Right lobe of liver (tissue), 6 donors: ENCODE measurements around the gene GSTO1. TPM values are rescaled to one million over a fixed set of nuclear protein-coding genes. Genes with fewer than 3 reads are reported as not detected.

Experiments
- ATAC-seq, 4 donors: fragments of 200-7000 bp; cut with Tn5 transposase; one replicate each; pipeline ENCODE4 v1.9.1; 2020; ENCODE audit warnings: mild to moderate bottlenecking in 4 of 4, moderate library complexity in 4 of 4
- DNase-seq, 3 donors: peaks; one replicate each; pipeline ENCODE4 v3.0.0-alpha.2; 2020
- H3K27ac ChIP-seq, 3 donors: fragments of 200-600 bp; one replicate each; pipeline ENCODE4 v1.8.0; 2022
- H3K27me3 ChIP-seq, 2 donors: fragments of 200-600 bp; one replicate each; pipeline ENCODE4 v1.8.0; 2022
- H3K36me3 ChIP-seq, 4 donors: fragments of 200-600 bp; sonication (generic) in 1 of 4; one replicate each; pipeline versions ENCODE4 v1.5.1 to v1.8.0; 2017 to 2022; ENCODE audit warnings: control low read depth in 1 of 4
- H3K4me1 ChIP-seq, 4 donors: fragments of 200-600 bp; sonication (generic) in 1 of 4; one replicate each; pipeline versions ENCODE4 v1.5.1 to v1.8.0; 2017 to 2022; ENCODE audit warnings: control low read depth in 1 of 4
- H3K4me3 ChIP-seq, 3 donors: fragments of 200-600 bp; one replicate each; pipeline ENCODE4 v1.8.0; 2022
- H3K9me3 ChIP-seq, 4 donors: fragments of 200-600 bp; sonication (generic) in 1 of 4; one replicate each; pipeline versions ENCODE4 v1.5.1 to v1.8.0; 2017 to 2022; ENCODE audit warnings: control low read depth in 1 of 4
- CTCF ChIP-seq, 4 donors: fragments of 200-600 bp in 3 of 4; fragments of 450-650 bp in 1 of 4; IDR thresholded peaks; one replicate each; pipeline versions ENCODE4 v1.5.1 to v1.8.0; 2016 to 2022; ENCODE audit warnings: antibody characterized with exemption in 4 of 4, mild to moderate bottlenecking in 2 of 4
- POLR2A ChIP-seq: fragments of 450-650 bp; IDR thresholded peaks from one replicate; pipeline ENCODE4 v1.6.1; 2017; ENCODE audit warnings: antibody characterized with exemption, mild to moderate bottlenecking
- WGBS: methylation state at CpG from one replicate; pipeline ENCODE4 v1.1.6; 2018; ENCODE audit warnings: low coverage, low lambda C conversion rate; ENCODE audit not compliant: insufficient coverage; ENCODE audit errors: missing lambda C conversion rate; 5-methylcytosine and 5-hydroxymethylcytosine counted together
- intact Hi-C, 2 donors: fragments of 100-400 bp; cut with DNase I; formaldehyde crosslinking; loops; one replicate each; pipeline versions ENCODE4 v1.11.2 to v1.14.1; 2022
- total RNA-seq, 6 experiments: library from RNA; depleted of rRNA in 2 of 6; stranded (reverse); fragments of >200 nt in 2 of 6; fragmentation: NEBNext Ultra II Directional in 3 of 6; extraction: Animal tissue kit (Norgen Biotek cat#: 25700) in 3 of 6; gene quantifications; one replicate each; pipeline versions ENCODE4 v1.1.0 to v1.2.4, GENCODE V29; 2016 to 2023
- donor health status: DM: no; HTN: yes; CAD: no.
- donor health status: DM: no; HTN: no; CAD: no.
- donor health status: DM: no; HTN: no; CAD: no.
- donor health status: DM: no; HTN: yes; CAD: no.
- donor health status: DM: no; HTN: yes; CAD: no.

Gene GSTO1
- total RNA-seq, 6 experiments from 2014 or later: 205 to 273 (median 240) TPM

- no peaks in the 10 kb centered on the region for H3K27me3 ChIP-seq
- TF ChIP-seq POLR2A (no peak), CTCF (IDR thresholded peaks at IDR 0.05) (no peak)
- no peak for ATAC-seq
- DNase-seq: no peak
- no peak overlapping the region for H3K27ac ChIP-seq
- H3K4me3 ChIP-seq: no peak overlapping the region
- intact Hi-C loops: no loop called here
- peaks cover 0 to 2% (median under 1%) of the 10 kb centered on the region in 4 donors for H3K36me3 ChIP-seq
- H3K4me1 ChIP-seq: peaks cover 0 to 10% (median 2%) of the 10 kb centered on the region in 4 donors
- whole genome bisulfite sequencing: 79% methylated on average over 1 of the region's 1 CpG
- no peaks in the 10 kb centered on the region for H3K9me3 ChIP-seq
Measured at GRCh38 chr10:104273286-104273685, 18.6 kb downstream of the GSTO1 start.

- H3K4me3 ChIP-seq: no peak overlapping the region
- ATAC-seq: peak in 2 of 4 donors; percentile 4 to 16
Measured at GRCh38 chr10:104273899-104274575, 19.3 kb downstream of the GSTO1 start.

GRCh38 chr10:104274762-104275721, 20.4 kb downstream of the GSTO1 start:
- DNase-seq (peak; percentile 55 to 67 (median 59)), ATAC-seq (peak; percentile 92 to 96 (median 92))
- Histone ChIP-seq H3K36me3 (no peaks in the 10 kb centered on the region), H3K4me3 (peak overlapping the region; percentile 10 to 55 (median 17)), H3K4me1 (peaks cover 0 to 9% (median 2%) of the 10 kb centered on the region in 4 donors), H3K27ac (no peak overlapping the region), H3K9me3 (no peaks in the 10 kb centered on the region), H3K27me3 (no peaks in the 10 kb centered on the region)
- 30% methylated on average over 16 of the region's 42 CpGs for WGBS
- intact Hi-C loops: no loop called here
- peak; percentile 68 to 87 (median 83) for TF ChIP-seq CTCF (IDR thresholded peaks at IDR 0.05)
- no peak for TF ChIP-seq POLR2A

More at GRCh38 chr10:104273899-104274575, 19.3 kb downstream of the GSTO1 start:
- no peak overlapping the region for H3K27ac ChIP-seq
- WGBS: 61% methylated on average over 4 of the region's 4 CpGs
- DNase-seq: no peak
- no peaks in the 10 kb centered on the region for H3K27me3 ChIP-seq
- no peaks in the 10 kb centered on the region for H3K36me3 ChIP-seq
- intact Hi-C loops: no loop called here
- H3K4me1 ChIP-seq: peaks cover 0 to 9% (median 2%) of the 10 kb centered on the region in 4 donors
- H3K9me3 ChIP-seq: no peaks in the 10 kb centered on the region
- TF ChIP-seq CTCF (IDR thresholded peaks at IDR 0.05) (no peak), POLR2A (no peak)

GRCh38 chr10:104276192-104276591, 21.5 kb downstream of the GSTO1 start:
- intact Hi-C loops: no loop called here
- DNase-seq: no peak
- Histone ChIP-seq H3K36me3 (no peaks in the 10 kb centered on the region), H3K9me3 (no peaks in the 10 kb centered on the region), H3K4me3 (no peak overlapping the region), H3K27me3 (no peaks in the 10 kb centered on the region), H3K4me1 (peaks cover 0 to 9% (median 2%) of the 10 kb centered on the region in 4 donors), H3K27ac (no peak overlapping the region)
- ATAC-seq: no peak
- TF ChIP-seq POLR2A (no peak), CTCF (IDR thresholded peaks at IDR 0.05) (no peak)
- 75% methylated on average over 1 of the region's 1 CpG for WGBS
